GM23338 (cell line): ENCODE results near the gene HSP90AB1. TPM values are rescaled to one million over a fixed set of nuclear protein-coding genes. Genes with fewer than 3 reads are reported as not detected.

ENCODE experiments used
- ATAC-seq: fragments of 200-7000 bp; cut with Tn5 transposase; 3 replicates; pipeline ENCODE4 v1.9.1; 2020
- DNase-seq: peaks from one replicate; pipeline ENCODE4 v3.0.0-alpha.2; 2015; ENCODE audit warnings: low spot score
- H2AFZ ChIP-seq: fragments of 200-600 bp; sonication (generic); 2 replicates; pipeline ENCODE4 v1.8.0; 2016; ENCODE audit warnings: antibody characterized with exemption, mild to moderate bottlenecking, moderate library complexity
- H3F3A ChIP-seq: fragments of 200-600 bp; sonication (generic); replicated peaks from 2 replicates; pipeline ENCODE4 v1.8.0; 2017; ENCODE audit warnings: antibody characterized with exemption, mixed run types, low read depth
- H3K27ac ChIP-seq: fragments of 200-600 bp; sonication (generic); 2 replicates; pipeline ENCODE4 v1.6.1; 2016; ENCODE audit warnings: low read depth
- H3K27me3 ChIP-seq: fragments of 200-600 bp; sonication (generic); 2 replicates; pipeline ENCODE4 v1.8.0; 2016; ENCODE audit warnings: mild to moderate bottlenecking, mixed run types, moderate library complexity; ENCODE audit not compliant: insufficient read depth
- H3K36me3 ChIP-seq: fragments of 200-600 bp; sonication (generic); 2 replicates; pipeline ENCODE4 v1.8.0; 2016; ENCODE audit warnings: mild to moderate bottlenecking; ENCODE audit not compliant: insufficient read depth
- H3K4me1 ChIP-seq: fragments of 200-600 bp; sonication (generic); 2 replicates; pipeline ENCODE4 v1.8.0; 2016; ENCODE audit warnings: mild to moderate bottlenecking, moderate library complexity; ENCODE audit not compliant: insufficient read depth
- H3K4me2 ChIP-seq: fragments of 200-600 bp; sonication (generic); 2 replicates; pipeline ENCODE4 v1.7.1; 2017; ENCODE audit warnings: mixed run types
- H3K4me3 ChIP-seq: fragments of 200-600 bp; sonication (generic); 2 replicates; pipeline ENCODE4 v1.6.1; 2016; ENCODE audit warnings: mixed run types
- H3K79me2 ChIP-seq: fragments of 200-600 bp; sonication (generic); replicated peaks from 2 replicates; pipeline ENCODE4 v1.8.0; 2017; ENCODE audit warnings: mild to moderate bottlenecking; ENCODE audit not compliant: insufficient read depth
- H3K9me2 ChIP-seq: fragments of 200-600 bp; sonication (generic); 2 replicates; pipeline ENCODE4 v1.8.0; 2017; ENCODE audit not compliant: insufficient read depth
- H4K20me1 ChIP-seq: fragments of 200-600 bp; sonication (generic); replicated peaks from 2 replicates; pipeline ENCODE4 v1.8.0; 2017; ENCODE audit warnings: mild to moderate bottlenecking; ENCODE audit not compliant: insufficient read depth
- H3K27ac Mint-ChIP-seq: 2 replicates; pipeline ENCODE4 v1.8.0; 2020; ENCODE audit warnings: inconsistent platforms, mild to moderate bottlenecking, moderate library complexity, mixed read lengths
- H3K27me3 Mint-ChIP-seq: 3 replicates; pipeline ENCODE4 v1.8.0; 2022; ENCODE audit warnings: low read depth, mild to moderate bottlenecking, moderate library complexity, mixed read lengths, inconsistent platforms; ENCODE audit not compliant: insufficient read depth, poor library complexity
- H3K36me3 Mint-ChIP-seq: 3 replicates; pipeline ENCODE4 v1.8.0; 2021; ENCODE audit warnings: low read depth, mild to moderate bottlenecking, inconsistent platforms, moderate library complexity, mixed read lengths
- H3K4me1 Mint-ChIP-seq: 3 replicates; pipeline ENCODE4 v1.8.0; 2020; ENCODE audit warnings: mild to moderate bottlenecking, inconsistent platforms, mixed read lengths
- H3K4me3 Mint-ChIP-seq: 3 replicates; pipeline ENCODE4 v1.8.0; 2021; ENCODE audit warnings: moderate library complexity, mild to moderate bottlenecking, inconsistent platforms, mixed read lengths
- H3K9me3 Mint-ChIP-seq: 3 replicates; pipeline ENCODE4 v1.8.0; 2020; ENCODE audit warnings: moderate library complexity, mild to moderate bottlenecking, inconsistent platforms, mixed read lengths
- CREB1 ChIP-seq: fragments of 250-450 bp; sonication (Bioruptor Pico); IDR thresholded peaks from 2 replicates; pipeline ENCODE4 v1.5.0; 2020; ENCODE audit warnings: low read depth, mild to moderate bottlenecking, moderate library complexity
- NANOG ChIP-seq: IDR thresholded peaks from 2 replicates; pipeline ENCODE4 v1.6.1; 2016; ENCODE audit warnings: antibody characterized with exemption, borderline replicate concordance
- POLR2AphosphoS5 ChIP-seq: IDR thresholded peaks from 2 replicates; pipeline ENCODE4 v1.6.1; 2016; ENCODE audit warnings: antibody characterized with exemption, low read depth
- polyA plus RNA-seq: library from polyadenylated mRNA; unstranded; fragments of >200 nt; fragmentation: Nextera tagmentation; extraction: Ambion mirVana; gene quantifications from 2 replicates; pipeline ENCODE4 v1.2.1, GENCODE V29; 2016
- total RNA-seq: library from RNA; depleted of rRNA; stranded (reverse); fragments of >200 nt; shearing (Covaris generic); gene quantifications from 2 replicates; pipeline ENCODE4 v1.2.3, GENCODE V29; 2014
- TF ChIP-seq, protein P1 (sequence below), 2 experiments: fragments of 200-600 bp in 1 of 2; sonication (generic) in 1 of 2; conservative IDR thresholded peaks; 2 replicates each; pipeline versions ENCODE4 v1.5.1 to v1.6.1; 2016 to 2017; ENCODE audit warnings: antibody characterized with exemption in 2 of 2, low read depth in 2 of 2, mild to moderate bottlenecking in 2 of 2, moderate library complexity in 1 of 2
- TF ChIP-seq, protein P2 (sequence below): IDR thresholded peaks from 2 replicates; pipeline ENCODE4 v1.6.1; 2016; ENCODE audit warnings: antibody characterized with exemption

HSP90AB1 gene
- total and polyA plus RNA-seq, 2 experiments from 2014 or later, result 1,425 to 2,361 TPM

GRCh38 chr6:44250067-44250717, 3.3 kb downstream of the HSP90AB1 start:
- H3K36me3 Mint-ChIP-seq, result peaks cover 83% of the 10 kb centered on the region
- H3K27ac Mint-ChIP-seq, result peak overlapping the region; percentile 76
- H3K9me3 Mint-ChIP-seq, result peaks cover 14% of the 10 kb centered on the region
- DNase-seq (no peak), ATAC-seq (no peak)
- peaks cover 75% of the 10 kb centered on the region for H3K27me3 Mint-ChIP-seq
- TF ChIP-seq POLR2AphosphoS5 (peak; percentile 26), CREB1 (no peak), NANOG (no peak)
- TF ChIP-seq, protein P1, sequence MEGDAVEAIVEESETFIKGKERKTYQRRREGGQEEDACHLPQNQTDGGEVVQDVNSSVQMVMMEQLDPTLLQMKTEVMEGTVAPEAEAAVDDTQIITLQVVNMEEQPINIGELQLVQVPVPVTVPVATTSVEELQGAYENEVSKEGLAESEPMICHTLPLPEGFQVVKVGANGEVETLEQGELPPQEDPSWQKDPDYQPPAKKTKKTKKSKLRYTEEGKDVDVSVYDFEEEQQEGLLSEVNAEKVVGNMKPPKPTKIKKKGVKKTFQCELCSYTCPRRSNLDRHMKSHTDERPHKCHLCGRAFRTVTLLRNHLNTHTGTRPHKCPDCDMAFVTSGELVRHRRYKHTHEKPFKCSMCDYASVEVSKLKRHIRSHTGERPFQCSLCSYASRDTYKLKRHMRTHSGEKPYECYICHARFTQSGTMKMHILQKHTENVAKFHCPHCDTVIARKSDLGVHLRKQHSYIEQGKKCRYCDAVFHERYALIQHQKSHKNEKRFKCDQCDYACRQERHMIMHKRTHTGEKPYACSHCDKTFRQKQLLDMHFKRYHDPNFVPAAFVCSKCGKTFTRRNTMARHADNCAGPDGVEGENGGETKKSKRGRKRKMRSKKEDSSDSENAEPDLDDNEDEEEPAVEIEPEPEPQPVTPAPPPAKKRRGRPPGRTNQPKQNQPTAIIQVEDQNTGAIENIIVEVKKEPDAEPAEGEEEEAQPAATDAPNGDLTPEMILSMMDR (conservative IDR thresholded peaks at IDR 0.05; ENCODE audit: low read depth in 2 of 2), result no peak
- Histone ChIP-seq H3K27me3 (no peaks in the 10 kb centered on the region), H3K27ac (peak overlapping the region; percentile 99), H3K4me2 (no peak overlapping the region; the same call in 1 of the 2 replicates), H3K79me2 (peaks cover 61% of the 10 kb centered on the region), H2AFZ (no peak overlapping the region), H3F3A (peaks cover 85% of the 10 kb centered on the region), H3K36me3 (peaks cover 65% of the 10 kb centered on the region), H3K4me3 (peak overlapping the region; percentile 100; the same call in 1 of the 2 replicates), H4K20me1 (peaks cover 63% of the 10 kb centered on the region), H3K9me2 (no peaks in the 10 kb centered on the region), H3K4me1 (peaks cover 25% of the 10 kb centered on the region)
- peak overlapping the region; percentile 100 for H3K4me3 Mint-ChIP-seq
- peaks cover 56% of the 10 kb centered on the region for H3K4me1 Mint-ChIP-seq

DNA sequence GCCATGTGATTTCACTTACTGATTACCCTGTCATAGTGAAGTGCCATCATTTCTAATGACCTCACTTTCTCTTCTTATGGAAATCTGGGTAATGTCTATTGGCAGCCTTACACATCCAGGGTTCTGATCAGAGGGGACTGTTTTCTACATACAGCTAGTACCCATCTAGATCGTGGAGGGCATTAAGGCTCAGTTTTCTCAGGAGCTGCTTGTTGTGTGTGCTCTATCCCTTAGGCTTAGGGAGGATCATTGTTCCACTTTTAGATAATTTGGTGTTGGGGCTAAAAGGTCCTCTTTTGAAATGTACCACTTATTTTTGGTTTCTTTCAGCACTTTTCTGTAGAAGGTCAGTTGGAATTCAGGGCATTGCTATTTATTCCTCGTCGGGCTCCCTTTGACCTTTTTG, 3.8 kb downstream of the HSP90AB1 start:
- H2AFZ ChIP-seq, result no peak overlapping the region
- Mint-ChIP-seq H3K27ac (no peak overlapping the region; the same call in 1 of the 2 replicates), H3K4me1 (peaks cover 56% of the 10 kb centered on the region), H3K36me3 (peaks cover 88% of the 10 kb centered on the region), H3K4me3 (peak overlapping the region; percentile 11; the same call in 1 of the 3 replicates), H3K27me3 (peaks cover 75% of the 10 kb centered on the region), H3K9me3 (peaks cover 13% of the 10 kb centered on the region)
- H3K27me3 ChIP-seq, result no peaks in the 10 kb centered on the region
- H3K4me2 ChIP-seq, result 0 out of 2 replicates have a peak overlapping the region, but pooled peaks have one; percentile 14
- H3K9me2 ChIP-seq, result no peaks in the 10 kb centered on the region
- peaks cover 20% of the 10 kb centered on the region for H3K4me1 ChIP-seq
- ATAC-seq (no peak), DNase-seq (no peak)
- TF ChIP-seq, protein P2, sequence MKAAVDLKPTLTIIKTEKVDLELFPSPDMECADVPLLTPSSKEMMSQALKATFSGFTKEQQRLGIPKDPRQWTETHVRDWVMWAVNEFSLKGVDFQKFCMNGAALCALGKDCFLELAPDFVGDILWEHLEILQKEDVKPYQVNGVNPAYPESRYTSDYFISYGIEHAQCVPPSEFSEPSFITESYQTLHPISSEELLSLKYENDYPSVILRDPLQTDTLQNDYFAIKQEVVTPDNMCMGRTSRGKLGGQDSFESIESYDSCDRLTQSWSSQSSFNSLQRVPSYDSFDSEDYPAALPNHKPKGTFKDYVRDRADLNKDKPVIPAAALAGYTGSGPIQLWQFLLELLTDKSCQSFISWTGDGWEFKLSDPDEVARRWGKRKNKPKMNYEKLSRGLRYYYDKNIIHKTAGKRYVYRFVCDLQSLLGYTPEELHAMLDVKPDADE, result no peak
- TF ChIP-seq CREB1, result no peak
- 0 out of 2 replicates have a peak, but pooled peaks have one; percentile 11 for TF ChIP-seq POLR2AphosphoS5
- peaks cover 63% of the 10 kb centered on the region for H3K79me2 ChIP-seq
- peaks cover 63% of the 10 kb centered on the region for H4K20me1 ChIP-seq
- peaks cover 65% of the 10 kb centered on the region for H3K36me3 ChIP-seq
- H3F3A ChIP-seq, result peaks cover 89% of the 10 kb centered on the region
- peak overlapping the region; percentile 100; the same call in 1 of the 2 replicates for H3K4me3 ChIP-seq
- peak overlapping the region; percentile 99 for H3K27ac ChIP-seq
